ENCODE results near the gene PCCA.
"Not testable (repeated sequence)": the region's sequence is repeated elsewhere in the genome, so short reads cannot be mapped to it uniquely, and the experiment has no call there.

- TF ChIP-seq CTCF (conservative IDR thresholded peaks at IDR 0.05; ENCODE audit: low read depth in 2 of 2); ZNF331 (CRISPR knock-in tag; IDR thresholded peaks at IDR 0.05; ENCODE audit: low read depth); EZH2 (IDR thresholded peaks at IDR 0.05; ENCODE audit: low read depth, unreplicated experiment); POLR2AphosphoS5 (IDR thresholded peaks at IDR 0.05; ENCODE audit: low read depth); EZH2phosphoT487 (IDR thresholded peaks at IDR 0.05; ENCODE audit: unreplicated experiment); NANOG (IDR thresholded peaks at IDR 0.05; ENCODE audit: borderline replicate concordance); REST (IDR thresholded peaks at IDR 0.05; ENCODE audit: unreplicated experiment); CREB1 (CRISPR knock-in tag; IDR thresholded peaks at IDR 0.05; ENCODE audit: low read depth); JUNB (IDR thresholded peaks at IDR 0.05; ENCODE audit: unreplicated experiment); STAT1 (IDR thresholded peaks at IDR 0.05; ENCODE audit: unreplicated experiment); ZNF462 (CRISPR knock-in tag; IDR thresholded peaks at IDR 0.05); ZNF114 (CRISPR knock-in tag; IDR thresholded peaks at IDR 0.05); ETS1 (IDR thresholded peaks at IDR 0.05): not testable (repeated sequence)
Observed at GRCh38 chr13:100150711-100151110, 61.8 kb downstream of the PCCA start.

Data from GM23338 (cell line).